Aorta (tissue), 5 donors: ENCODE measurements around the gene AQP9. TPM values are rescaled to one million over a fixed set of nuclear protein-coding genes. Genes with fewer than 3 reads are reported as not detected.
"Not testable (repeated sequence)": the region's sequence is repeated elsewhere in the genome, so short reads cannot be mapped to it uniquely, and the experiment has no call there.

Source experiments
- ATAC-seq: fragments of 200-7000 bp; cut with Tn5 transposase; one replicate; pipeline ENCODE4 v1.9.1; 2022; ENCODE audit warnings: moderate library complexity; ENCODE audit not compliant: low FRiP score
- DNase-seq, 2 donors: peaks; one replicate each; pipeline ENCODE4 v3.0.0-alpha.2; 2020
- H3K27ac ChIP-seq, 2 donors: one replicate each; pipeline ENCODE4 v1.5.1; 2013; ENCODE audit warnings: low read length in 2 of 2, mild to moderate bottlenecking in 2 of 2, moderate library complexity in 2 of 2, control low read depth in 1 of 2, inconsistent platforms in 1 of 2, low read depth in 1 of 2
- H3K27me3 ChIP-seq, 2 donors: one replicate each; pipeline ENCODE4 v1.6.1; 2013; ENCODE audit warnings: control low read depth in 1 of 2, low read length in 1 of 2, mild to moderate bottlenecking in 1 of 2, moderate library complexity in 1 of 2; ENCODE audit not compliant: insufficient read depth in 2 of 2, control insufficient read depth in 1 of 2
- H3K36me3 ChIP-seq, 2 donors: one replicate each; pipeline ENCODE4 v1.6.1; 2013; ENCODE audit warnings: control low read depth in 1 of 2, low read length in 1 of 2, mild to moderate bottlenecking in 1 of 2; ENCODE audit not compliant: insufficient read depth in 2 of 2, control insufficient read depth in 1 of 2
- H3K4me1 ChIP-seq, 2 donors: one replicate each; pipeline ENCODE4 v1.6.1; 2013; ENCODE audit warnings: low read length in 2 of 2, control low read depth in 1 of 2, mild to moderate bottlenecking in 1 of 2, moderate library complexity in 1 of 2; ENCODE audit not compliant: insufficient read depth in 2 of 2, control insufficient read depth in 1 of 2
- H3K4me3 ChIP-seq, 2 donors: one replicate each; pipeline ENCODE4 v1.5.1; 2013; ENCODE audit warnings: low read length in 2 of 2, control low read depth in 1 of 2, mild to moderate bottlenecking in 1 of 2
- H3K9me3 ChIP-seq: one replicate; pipeline ENCODE4 v1.6.1; 2013; ENCODE audit warnings: mild to moderate bottlenecking, low read length; ENCODE audit not compliant: control insufficient read depth
- WGBS, 2 donors: extraction: QIAGEN DNeasy Blood & Tissue Kit; methylation state at CpG; one replicate each; pipeline ENCODE4 v1.1.7; 2013; 5-methylcytosine and 5-hydroxymethylcytosine counted together
- intact Hi-C, 2 donors: fragments of 100-400 bp; cut with DNase I; formaldehyde crosslinking; loops; one replicate each; pipeline versions ENCODE4 v1.14.2 to v1.15.0; 2022
- polyA plus RNA-seq, 2 donors: library from polyadenylated mRNA; stranded (reverse); fragments of 200-250 nt; gene quantifications; one replicate each; pipeline ENCODE4 v1.2.3, GENCODE V29; 2013
- total RNA-seq, 2 donors: library from RNA; stranded (reverse); fragmentation: NEBNext Ultra II Directional; extraction: Animal tissue kit (Norgen Biotek cat#: 25700); gene quantifications; one replicate each; pipeline ENCODE4 v1.2.1, GENCODE V29; 2021
- donor health status: healthy with polysubstance abuse.
- donor health status: Bipolar disorder and iron deficiency.
- donor health status: DM: no; HTN: no; CAD: no.
- donor health status: DM: no; HTN: no; CAD: no.
- donor health status: DM: yes; HTN: yes; CAD: no.

AQP9 gene
- total and polyA plus RNA-seq, 4 donors = 0.59 to 7.9 (median 2.7) TPM

- no peak for ATAC-seq
- WGBS, 2 donors = 90% methylated on average over 7 of the region's 7 CpGs
- intact Hi-C loops = no loop called here
- Histone ChIP-seq H3K4me1 (no peaks in the 10 kb centered on the region), H3K27me3 (no peaks in the 10 kb centered on the region), H3K27ac (no peak overlapping the region), H3K36me3 (no peaks in the 10 kb centered on the region), H3K4me3 (no peak overlapping the region), H3K9me3 (no peaks in the 10 kb centered on the region)
- no peak for DNase-seq
Observed at GRCh38 chr15:58179206-58179605, 41.0 kb downstream of the AQP9 start.

- intact Hi-C loops = loop anchor here in 1 of 2 donors (10.0 kb wide), 2 partner anchors 135 to 625 kb away; no protein-coding TSS in a partner anchor
Observed at GRCh38 chr15:58179741-58180381, 41.7 kb downstream of the AQP9 start.

GRCh38 chr15:58182460-58183163 is 44.4 kb downstream of the AQP9 start:
- intact Hi-C loops = loop anchor here in 1 of 2 donors (10.0 kb wide), 2 partner anchors 138 to 628 kb away; no protein-coding TSS in a partner anchor
- Histone ChIP-seq H3K9me3 (no peaks in the 10 kb centered on the region), H3K27ac (no peak overlapping the region), H3K27me3 (no peaks in the 10 kb centered on the region), H3K4me3 (no peak overlapping the region), H3K4me1 (no peaks in the 10 kb centered on the region), H3K36me3 (no peaks in the 10 kb centered on the region)
- WGBS, 2 donors = 14 to 15% methylated on average over 8 to 9 of the region's 9 CpGs
- peak; percentile 60 to 79 for DNase-seq
- ATAC-seq = peak; percentile 79

More at GRCh38 chr15:58179741-58180381, 41.7 kb downstream of the AQP9 start:
- no peaks in the 10 kb centered on the region for H3K4me1 ChIP-seq
- H3K27ac ChIP-seq = no peak overlapping the region
- 70 to 74% methylated on average over 8 of the region's 8 CpGs for WGBS, 2 donors
- H3K4me3 ChIP-seq = no peak overlapping the region
- DNase-seq (no peak), ATAC-seq (no peak)
- H3K36me3 ChIP-seq = no peaks in the 10 kb centered on the region
- no peaks in the 10 kb centered on the region for H3K9me3 ChIP-seq
- no peaks in the 10 kb centered on the region for H3K27me3 ChIP-seq

GRCh38 chr15:58185439-58185838 is 47.3 kb downstream of the AQP9 start:
- Histone ChIP-seq H3K4me1 (no peaks in the 10 kb centered on the region), H3K9me3 (no peaks in the 10 kb centered on the region), H3K27ac (no peak overlapping the region), H3K36me3 (no peaks in the 10 kb centered on the region), H3K4me3 (no peak overlapping the region), H3K27me3 (no peaks in the 10 kb centered on the region)
- intact Hi-C loops = loop anchor here in 1 of 2 donors (10.0 kb wide), 2 partner anchors 141 to 631 kb away; no protein-coding TSS in a partner anchor
- ATAC-seq = no peak
- no peak for DNase-seq
- 66 to 77% methylated on average over 1 of the region's 1 CpG for WGBS, 2 donors

GRCh38 chr15:58189148-58189811 is 51.1 kb downstream of the AQP9 start:
- no peaks in the 10 kb centered on the region for H3K4me1 ChIP-seq
- intact Hi-C loops = loop anchor here in 1 of 2 donors (10.0 kb wide), 2 partner anchors 144 to 634 kb away; no protein-coding TSS in a partner anchor
- WGBS, 2 donors = 83 to 84% methylated on average over 8 of the region's 8 CpGs
- no peak overlapping the region for H3K27ac ChIP-seq
- no peaks in the 10 kb centered on the region for H3K9me3 ChIP-seq
- no peaks in the 10 kb centered on the region for H3K27me3 ChIP-seq
- no peak overlapping the region for H3K4me3 ChIP-seq
- no peaks in the 10 kb centered on the region for H3K36me3 ChIP-seq
- DNase-seq (no peak), ATAC-seq (no peak)

DNA sequence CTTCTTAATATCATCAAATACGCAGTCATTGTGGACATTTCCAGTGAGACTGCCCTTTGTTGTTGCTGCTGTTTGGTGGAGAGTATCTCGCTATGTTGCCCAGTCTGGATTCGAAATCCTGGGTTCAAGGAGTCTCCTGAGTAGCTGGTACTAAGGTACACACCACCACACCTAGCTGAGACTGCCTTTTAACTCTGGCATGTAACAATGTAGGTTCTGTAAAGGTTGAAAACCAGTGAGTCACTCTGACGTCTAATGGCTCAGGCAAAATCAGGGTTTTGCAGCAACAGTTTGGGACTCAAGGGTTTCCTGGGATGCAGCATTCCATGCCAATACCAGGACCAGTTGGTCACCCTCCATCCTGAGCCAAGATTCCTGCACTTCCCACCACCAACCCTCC is 52.2 kb downstream of the AQP9 start:
- Histone ChIP-seq H3K36me3 (no peaks in the 10 kb centered on the region), H3K9me3 (no peaks in the 10 kb centered on the region), H3K27me3 (no peaks in the 10 kb centered on the region), H3K4me3 (no peak overlapping the region), H3K4me1 (no peaks in the 10 kb centered on the region), H3K27ac (no peak overlapping the region)
- no peak for DNase-seq
- ATAC-seq = no peak
- intact Hi-C loops = no loop called here
- 74% methylated on average over 4 of the region's 4 CpGs for WGBS, 2 donors

GRCh38 chr15:58193636-58194035 is 55.5 kb downstream of the AQP9 start:
- H3K27ac ChIP-seq, H3K4me3 ChIP-seq, DNase-seq, intact Hi-C loops, H3K9me3 ChIP-seq, H3K27me3 ChIP-seq, H3K36me3 ChIP-seq, ATAC-seq, H3K4me1 ChIP-seq: not testable (repeated sequence)
- whole genome bisulfite sequencing, 2 donors = 81% methylated on average over 9 of the region's 9 CpGs

DNA sequence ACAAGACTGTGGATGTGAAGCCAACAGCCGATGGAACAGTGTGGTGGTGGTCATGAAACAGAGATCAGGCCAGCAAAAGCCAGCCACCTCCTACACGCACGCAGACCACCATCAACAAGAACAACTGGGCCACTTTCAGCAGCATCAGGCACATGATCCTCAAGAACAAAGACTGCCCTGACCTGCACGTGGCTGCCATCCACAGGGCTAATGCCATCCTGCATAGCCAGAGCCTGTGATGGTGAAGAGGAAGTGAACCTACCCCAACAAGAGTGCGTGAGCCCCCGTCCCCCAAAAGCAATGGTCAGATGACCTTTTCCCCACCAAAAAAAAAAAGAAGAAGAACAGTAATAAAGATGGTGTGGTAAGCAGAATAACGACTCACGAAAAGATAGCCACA is 62.6 kb downstream of the AQP9 start:
- Histone ChIP-seq H3K27ac (no peak overlapping the region), H3K27me3 (no peaks in the 10 kb centered on the region), H3K4me1 (no peaks in the 10 kb centered on the region), H3K4me3 (no peak overlapping the region), H3K36me3 (no peaks in the 10 kb centered on the region), H3K9me3 (no peaks in the 10 kb centered on the region)
- intact Hi-C loops = no loop called here
- DNase-seq (no peak), ATAC-seq (no peak)
- 90 to 92% methylated on average over 8 of the region's 8 CpGs for WGBS, 2 donors
